Measurements from ENCODE around the gene ECE2.

Gene ECE2

DNA sequence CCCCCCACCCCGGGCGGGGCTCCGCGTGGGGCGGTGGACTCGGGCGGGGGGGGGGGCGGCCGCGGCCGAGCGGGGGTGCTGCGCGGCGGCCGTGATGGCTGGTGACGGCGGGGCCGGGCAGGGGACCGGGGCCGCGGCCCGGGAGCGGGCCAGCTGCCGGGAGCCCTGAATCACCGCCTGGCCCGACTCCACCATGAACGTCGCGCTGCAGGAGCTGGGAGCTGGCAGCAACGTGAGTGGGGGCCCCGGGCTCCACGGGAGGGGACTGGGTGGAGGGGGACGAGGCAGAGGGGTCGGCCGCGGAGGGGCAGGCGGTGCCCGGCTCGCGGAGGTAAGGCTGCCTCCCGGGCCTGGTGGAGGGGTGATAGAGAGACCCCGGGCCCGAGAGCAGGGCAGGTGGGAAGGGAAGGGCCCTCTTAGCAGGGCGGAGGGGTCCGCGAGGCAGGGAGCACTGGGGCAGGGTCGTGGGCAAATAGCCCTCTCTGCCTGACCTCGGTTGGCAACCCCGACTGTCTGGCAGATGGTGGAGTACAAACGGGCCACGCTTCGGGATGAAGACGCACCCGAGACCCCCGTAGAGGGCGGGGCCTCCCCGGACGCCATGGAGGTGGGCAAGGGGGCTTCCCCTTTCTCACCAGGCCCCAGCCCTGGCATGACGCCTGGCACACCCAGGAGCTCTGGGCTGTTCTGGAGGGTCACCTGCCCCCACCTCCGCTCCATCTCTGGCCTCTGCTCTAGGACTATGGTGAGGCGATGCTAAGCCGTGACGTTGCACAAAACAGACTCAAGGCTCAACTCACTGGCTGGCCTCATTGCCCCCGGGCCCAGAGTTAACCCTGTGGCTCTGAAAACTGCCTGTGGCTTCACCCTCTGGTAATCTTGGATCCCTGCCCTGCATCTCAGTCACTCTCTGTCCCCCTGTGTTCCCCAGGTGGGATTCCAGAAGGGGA lies at the start of gene ECE2:
ECE2 (plus strand) TSS at position 62 of the 950 bp plus-strand sequence; CDS start at position 194, 132 bp downstream.
- DNase-seq (ENCODE audit: low spot score), result no peak

DNA sequence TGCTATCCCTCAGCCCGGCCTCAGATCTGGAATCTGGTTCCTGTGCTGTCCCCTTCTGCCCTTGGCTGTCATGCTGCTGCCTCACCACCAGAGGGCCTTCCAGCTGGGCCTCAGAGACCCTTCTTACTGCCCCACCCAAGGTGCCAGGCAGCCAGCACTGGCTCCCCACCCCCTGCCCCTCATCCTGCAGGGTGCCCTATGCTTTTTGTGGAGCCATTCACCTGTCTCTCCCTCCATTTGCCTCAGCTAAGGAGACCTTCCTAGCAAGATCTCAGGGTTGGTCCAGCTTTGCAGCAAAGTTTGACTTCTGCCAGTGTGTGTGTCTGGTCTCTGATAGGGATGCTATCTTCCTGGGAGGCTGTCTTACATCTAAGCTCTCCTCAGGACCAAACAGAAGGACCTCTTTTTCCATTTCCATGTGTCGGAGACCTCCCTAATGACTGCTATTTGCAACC lies 48.3 kb upstream of the ECE2 start:
- DNase-seq (ENCODE audit: low spot score), result peak; percentile 58

DNA sequence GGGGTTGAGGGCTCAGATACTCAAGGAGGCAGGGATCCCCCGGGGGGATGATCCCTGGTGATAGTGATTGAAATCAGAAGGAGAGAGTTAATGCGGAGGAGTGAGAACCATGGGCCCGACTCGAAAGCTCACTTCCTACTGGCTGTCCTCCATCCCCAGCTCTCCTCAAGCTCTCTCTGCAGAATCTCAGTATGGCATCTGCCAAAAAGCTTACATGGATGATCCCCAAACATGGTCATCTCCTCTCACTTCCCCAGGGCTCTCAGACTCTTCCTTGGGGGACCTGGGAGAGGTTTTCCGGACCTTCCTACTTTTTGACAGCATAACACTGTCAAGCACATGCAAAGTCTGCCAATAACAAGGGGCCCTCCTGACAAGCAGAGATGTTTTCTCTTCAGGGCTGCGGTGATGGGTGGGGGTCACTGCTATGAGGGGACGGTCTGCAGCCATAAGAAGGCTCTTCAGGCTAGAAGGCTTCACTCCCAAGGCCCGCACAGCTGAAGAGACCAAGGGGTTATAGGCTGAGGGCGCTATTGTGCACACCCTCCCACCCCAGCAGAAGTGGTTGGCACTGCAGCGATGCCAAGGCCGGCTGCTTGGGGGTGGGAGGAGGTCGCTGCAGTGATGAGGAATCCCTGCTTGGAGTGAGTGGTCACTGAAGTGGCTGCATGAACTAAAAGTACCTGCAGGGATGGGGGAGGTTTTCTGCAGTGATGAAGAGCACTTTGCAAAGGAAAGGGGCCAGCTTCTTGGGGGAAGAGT lies 47.3 kb upstream of the ECE2 start:
- no peak for DNase-seq (ENCODE audit: low spot score)

DNA sequence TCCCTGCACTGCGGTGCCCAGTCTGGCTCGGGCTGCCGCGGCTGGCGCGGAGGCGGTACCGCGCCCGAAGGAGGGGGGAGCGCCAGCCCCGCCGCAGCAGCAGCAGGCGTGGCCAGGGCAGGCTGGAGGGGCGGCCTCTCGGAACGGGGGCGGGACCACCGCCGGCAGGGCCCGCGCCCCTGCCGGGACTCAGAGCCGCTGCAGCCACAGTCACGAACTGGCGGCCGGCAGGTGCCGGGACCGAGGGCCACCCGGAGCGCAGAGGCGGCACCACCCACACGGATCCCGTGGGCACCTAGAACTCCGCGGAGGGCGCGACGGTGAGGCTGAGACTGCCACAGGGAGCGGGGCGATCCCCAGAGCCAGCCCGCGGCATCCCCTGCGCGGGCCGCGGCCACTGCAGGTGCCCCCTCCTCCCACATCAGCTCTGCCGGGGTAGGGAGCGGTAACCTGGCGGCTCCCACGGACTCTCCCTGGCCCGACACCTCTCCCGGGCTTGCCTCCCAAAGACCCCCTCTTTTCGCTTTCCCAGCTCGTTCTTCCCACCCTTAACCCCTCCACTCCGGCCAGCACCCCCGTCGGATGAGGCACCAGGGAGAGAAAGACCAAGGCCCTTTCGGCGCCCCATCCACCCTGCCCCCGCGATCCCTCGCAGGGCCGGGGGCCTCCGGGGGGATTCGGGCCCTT lies 46.3 kb upstream of the ECE2 start, which contains the start of gene VWA5B2:
VWA5B2 (plus strand) TSS at position 192 of the 687 bp plus-strand sequence. CDS start 944 bp downstream, outside the sequence.
- DNase-seq (ENCODE audit: low spot score), result peak; percentile 39

DNA sequence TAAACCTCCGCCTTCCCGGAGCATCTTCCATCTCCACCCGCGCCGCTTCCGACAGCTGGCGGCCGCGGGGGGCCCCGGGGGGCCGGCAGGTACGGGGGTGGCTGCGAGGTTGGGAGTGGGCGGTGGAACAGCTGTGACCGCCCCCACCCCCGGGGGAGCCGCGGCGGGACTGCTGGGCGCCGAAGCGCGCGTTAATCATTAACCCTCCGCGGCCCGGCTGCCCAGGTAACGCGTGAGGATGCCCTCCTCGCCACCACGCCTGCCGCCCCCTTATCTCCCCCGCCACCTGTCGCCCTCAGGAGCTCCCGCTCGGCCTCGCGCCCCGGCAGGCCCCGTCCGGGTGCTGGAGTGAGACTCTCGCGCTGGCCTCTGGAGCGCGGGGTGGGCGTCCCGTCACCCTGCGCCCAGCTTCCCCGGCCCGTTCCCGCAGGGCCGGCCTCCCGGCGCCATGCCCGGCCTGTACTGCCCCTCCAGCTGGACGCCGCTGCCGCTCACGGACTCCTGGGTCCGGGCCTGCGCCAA lies 45.7 kb upstream of the ECE2 start:
- no peak for DNase-seq (ENCODE audit: low spot score)

DNA sequence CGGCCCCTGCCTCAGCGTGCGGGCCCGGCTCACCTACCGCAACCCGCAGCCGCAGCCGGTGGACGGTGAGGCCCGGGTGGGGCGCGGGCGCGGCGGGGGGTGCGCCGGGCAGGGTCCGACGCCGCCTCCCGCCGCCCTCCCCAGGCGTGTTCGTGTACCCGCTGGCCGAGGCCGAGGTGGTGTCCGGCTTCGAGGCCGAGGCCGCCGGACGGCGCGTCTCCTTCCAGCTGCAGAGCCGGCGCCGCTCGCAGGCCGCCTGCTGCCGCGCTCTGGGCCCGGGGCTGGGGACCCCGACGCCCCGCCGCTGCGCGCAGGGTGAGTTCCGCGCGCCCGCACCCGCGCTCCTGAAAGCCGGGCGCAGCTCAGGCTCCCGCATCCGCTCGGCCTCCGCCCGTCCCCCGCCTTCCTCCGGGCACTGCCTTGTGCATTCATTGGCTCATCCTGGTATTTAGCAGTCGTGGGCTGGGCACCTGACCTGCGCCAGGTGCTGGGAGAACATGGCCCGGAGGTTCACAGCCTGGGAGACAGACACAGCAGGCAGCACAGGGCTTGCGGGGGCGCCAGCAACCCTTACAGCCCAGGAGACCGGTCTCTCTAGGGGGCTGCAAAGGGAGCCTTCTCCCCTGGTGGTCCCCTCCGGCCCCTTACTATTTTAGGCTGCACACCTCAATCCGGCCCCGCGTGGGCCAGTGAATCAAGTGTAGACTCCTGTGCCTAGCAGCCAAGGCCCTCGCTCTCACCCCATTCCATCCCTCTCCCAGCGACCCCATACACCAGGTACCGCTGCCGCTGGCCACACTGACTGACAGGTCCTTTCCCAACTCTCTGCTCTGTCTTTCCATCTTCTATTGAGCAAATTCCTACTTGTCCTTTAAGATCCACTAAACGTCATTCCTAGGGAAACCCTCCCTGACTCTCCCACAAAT lies 45.0 kb upstream of the ECE2 start:
- no peak for DNase-seq (ENCODE audit: low spot score)

DNA sequence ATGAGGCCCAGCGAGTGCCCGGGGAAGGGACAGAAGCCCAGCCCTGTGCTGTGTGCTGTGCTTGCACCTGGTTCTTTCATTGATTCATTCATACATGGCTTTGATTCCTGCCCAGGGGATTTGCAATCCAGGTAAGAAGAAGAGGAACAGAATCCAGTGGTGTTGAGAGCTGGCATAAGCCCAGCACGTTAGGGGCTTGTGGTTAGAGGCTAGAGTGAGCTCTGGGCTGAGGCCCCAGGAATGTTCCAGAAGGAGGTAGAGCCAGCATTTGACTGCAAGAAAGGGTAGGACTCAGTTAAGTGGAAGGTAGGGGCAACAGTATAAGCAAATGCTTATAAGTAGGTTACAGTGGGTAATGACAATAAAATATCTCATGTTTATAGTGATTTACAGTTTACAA lies 44.2 kb upstream of the ECE2 start:
- DNase-seq (ENCODE audit: low spot score), result no peak

DNA sequence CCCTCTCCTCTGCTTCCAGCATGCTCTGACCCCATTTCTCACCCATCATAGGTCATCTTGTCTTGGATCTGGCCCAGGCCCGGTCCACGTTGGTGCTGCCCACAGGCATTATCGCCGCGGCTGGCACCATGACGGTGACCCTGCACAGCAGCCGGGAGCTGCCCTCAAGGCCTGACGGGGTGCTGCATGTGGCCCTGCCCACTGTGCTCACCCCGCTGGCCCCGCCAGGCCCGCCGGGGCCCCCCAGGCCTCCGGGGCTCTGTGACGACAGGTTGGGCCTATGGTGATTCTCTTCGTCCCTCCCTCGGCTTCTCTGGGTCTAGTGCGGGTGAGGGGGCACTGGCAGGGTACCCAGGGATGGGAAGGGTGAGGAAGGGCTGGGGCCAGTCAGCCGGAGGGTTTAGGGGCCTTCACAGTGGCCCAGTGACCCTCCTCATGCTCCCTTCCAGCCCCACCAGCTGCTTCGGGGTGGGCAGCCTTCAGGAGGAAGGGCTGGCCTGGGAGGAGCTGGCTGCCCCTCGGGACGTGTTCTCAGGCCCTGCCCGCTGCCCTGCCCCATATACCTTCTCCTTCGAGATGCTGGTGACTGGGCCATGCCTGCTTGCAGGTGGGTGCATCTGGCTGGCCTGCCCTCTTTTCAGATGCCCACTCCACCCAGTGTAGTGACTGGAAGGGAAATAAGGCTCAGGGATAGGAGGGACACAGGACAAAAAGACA lies 42.5 kb upstream of the ECE2 start:
- DNase-seq (ENCODE audit: low spot score), result no peak

DNA sequence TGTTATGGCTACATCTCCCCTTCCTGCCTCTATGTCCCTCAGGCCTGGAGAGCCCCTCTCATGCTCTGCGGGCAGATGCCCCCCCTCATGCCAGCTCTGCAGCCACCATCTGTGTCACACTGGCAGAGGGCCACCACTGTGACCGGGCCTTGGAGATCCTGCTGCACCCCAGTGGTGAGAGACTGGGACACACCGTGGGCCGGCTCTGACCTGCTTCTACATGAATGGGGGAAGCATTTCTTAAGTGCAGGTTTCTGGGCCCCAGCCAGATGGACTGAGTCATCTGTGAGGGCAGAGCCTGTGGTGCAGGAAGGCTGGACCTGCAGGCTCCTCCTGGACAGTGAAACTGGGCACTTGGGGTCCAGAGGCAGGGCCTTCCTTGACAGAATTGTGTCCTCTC lies 41.6 kb upstream of the ECE2 start:
- DNase-seq (ENCODE audit: low spot score), result no peak

DNA sequence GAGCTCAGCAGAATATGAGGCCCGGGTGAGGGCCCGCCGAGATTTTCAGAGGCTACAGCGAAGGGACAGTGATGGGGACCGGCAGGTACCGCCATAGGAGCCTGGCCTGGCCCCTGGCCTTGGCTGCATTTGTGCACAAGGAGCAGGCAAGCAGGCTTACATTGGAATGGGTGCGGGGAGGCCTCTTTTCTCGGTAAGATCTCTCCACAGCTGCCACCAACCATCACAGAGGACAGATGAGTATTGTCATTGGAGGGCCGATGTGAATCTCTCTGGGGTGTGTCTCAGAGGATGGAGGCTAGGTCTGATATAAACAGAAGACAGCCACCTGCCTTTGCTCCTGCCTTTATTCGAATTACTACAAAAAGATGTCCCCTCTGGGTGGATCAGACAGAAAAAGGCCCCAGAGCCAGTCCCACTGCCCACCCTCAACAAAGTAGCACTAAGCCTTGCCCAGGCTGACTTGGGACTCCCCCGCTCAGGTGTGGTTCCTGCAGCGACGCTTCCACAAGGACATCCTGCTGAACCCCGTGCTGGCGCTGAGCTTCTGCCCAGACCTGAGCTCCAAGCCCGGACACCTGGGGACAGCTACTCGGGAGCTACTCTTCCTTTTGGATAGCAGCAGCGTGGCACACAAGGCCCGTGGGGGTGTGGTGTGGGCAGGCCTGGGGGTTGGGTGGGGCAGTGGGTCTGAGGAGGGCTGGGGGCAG lies 41.0 kb upstream of the ECE2 start:
- DNase-seq (ENCODE audit: low spot score), result no peak

DNA sequence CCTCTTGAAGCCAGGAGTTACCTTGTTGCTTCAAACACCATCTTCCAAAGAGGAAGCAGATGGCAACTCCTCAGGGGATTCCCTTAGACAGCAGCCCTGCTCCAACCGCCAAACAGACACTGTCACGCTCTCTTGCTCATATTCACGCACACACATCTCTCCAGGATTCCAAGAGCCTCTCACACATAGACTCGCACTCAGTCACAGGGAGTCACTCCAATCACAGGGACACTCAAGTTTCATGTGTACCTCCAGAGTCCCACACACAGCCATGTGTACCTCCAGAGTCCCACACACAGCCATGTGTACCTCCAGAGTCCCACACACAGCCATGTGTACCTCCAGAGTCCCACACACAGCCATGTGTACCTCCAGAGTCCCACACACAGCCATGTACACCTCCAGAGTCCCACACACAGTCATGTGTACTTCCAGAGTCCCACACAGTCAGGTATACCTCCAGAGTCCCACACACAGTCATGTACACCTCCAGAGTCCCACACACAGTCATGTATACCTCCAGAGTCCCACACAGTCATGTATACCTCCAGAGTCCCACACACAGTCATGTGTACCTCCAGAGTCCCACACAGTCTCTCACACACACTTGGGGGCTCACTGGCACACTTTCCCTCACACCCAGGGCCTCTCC lies 40.3 kb upstream of the ECE2 start:
- no peak for DNase-seq (ENCODE audit: low spot score)

DNA sequence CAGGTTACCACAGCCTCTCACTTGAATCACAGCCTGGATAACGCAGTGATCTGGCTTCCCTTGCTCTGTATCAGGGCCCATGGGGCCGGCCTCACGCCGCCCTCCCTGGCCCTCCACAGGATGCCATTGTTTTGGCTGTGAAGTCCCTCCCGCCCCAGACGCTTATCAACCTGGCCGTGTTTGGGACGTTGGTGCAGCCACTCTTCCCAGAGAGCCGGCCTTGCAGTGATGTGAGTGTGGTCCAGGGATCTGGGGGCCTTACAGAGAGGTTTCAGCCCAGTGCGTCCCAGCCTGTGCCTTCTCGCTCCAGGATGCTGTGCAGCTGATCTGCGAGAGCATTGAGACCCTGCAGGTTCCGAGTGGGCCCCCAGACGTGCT lies 39.8 kb upstream of the ECE2 start:
- DNase-seq (ENCODE audit: low spot score), result no peak

DNA sequence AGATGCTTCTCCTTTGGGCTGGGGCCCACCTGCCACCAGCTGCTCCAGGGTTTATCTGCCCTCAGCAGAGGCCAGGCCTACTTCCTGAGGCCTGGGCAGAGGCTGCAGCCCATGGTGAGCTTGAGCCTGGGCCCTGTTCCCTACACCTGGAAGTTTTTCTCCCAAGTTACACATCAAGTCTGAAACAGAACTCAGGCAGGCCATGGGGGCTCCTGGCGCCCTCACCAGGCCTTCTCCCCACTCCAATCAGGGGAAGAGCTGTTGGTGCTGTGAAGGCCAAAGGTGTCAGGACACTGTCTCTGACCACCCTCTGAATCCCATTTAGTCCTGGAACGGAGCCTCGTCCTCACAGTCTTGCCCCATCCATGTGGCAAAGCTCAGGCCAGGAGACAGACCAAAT lies 39.2 kb upstream of the ECE2 start:
- no peak for DNase-seq (ENCODE audit: low spot score)

DNA sequence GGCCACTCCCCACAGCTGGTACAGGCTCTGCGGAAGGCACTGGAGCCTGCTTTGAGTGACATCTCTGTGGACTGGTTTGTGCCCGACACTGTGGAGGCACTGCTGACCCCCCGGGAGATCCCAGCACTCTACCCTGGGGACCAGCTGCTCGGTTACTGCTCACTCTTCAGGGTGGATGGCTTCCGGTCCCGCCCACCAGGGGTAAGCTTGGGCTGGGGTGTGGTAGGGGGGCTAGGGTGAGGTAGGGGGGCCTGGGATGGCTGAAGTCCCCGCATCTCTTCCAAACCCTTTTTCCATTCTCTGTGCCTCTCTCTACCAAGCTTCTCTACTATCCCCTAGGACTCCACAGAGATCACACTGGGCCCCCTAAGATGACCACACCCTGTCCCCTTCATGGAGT lies 38.6 kb upstream of the ECE2 start:
- no peak for DNase-seq (ENCODE audit: low spot score)

DNA sequence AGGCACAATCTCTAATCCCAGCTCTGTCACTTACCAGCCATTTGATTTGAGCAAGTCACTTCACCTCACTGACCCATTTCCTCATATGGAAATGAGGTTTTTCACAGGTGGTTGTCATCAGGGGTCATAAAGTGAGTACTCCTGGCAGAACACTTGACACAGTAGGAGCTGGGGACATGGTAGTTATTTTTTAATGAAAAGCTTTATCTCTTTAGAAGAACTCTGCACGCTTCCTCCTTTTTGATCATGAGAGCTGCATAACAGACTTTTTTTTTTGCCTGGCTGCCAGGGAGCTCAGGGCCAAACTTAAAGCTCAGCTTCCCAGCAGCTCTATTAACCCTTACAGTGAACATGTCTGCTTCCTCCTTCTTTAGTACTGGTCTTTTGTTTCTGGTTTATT lies 38.0 kb upstream of the ECE2 start:
- DNase-seq (ENCODE audit: low spot score), result no peak

DNA sequence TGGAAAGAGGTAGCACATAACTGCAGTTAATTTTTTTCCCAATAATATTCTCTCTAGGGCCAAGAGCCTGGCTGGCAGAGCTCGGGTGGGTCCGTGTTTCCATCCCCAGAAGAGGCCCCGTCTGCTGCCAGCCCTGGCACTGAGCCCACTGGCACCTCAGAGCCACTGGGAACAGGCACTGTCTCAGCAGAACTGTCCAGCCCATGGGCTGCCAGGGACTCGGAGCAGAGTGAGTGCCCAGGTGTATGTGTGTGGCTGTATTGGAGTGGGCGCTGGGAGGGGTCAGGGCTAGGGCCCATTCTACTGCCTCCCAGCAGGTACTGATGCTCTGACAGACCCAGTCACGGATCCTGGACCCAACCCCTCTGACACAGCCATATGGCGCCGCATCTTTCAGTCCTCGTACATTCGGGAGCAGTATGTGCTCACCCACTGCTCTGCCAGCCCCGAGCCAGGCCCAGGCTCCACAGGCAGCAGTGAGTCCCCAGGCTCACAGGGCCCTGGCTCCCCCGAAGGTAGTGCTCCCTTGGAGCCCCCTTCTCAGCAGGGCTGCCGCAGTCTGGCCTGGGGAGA lies 37.5 kb upstream of the ECE2 start:
- no peak for DNase-seq (ENCODE audit: low spot score)

DNA sequence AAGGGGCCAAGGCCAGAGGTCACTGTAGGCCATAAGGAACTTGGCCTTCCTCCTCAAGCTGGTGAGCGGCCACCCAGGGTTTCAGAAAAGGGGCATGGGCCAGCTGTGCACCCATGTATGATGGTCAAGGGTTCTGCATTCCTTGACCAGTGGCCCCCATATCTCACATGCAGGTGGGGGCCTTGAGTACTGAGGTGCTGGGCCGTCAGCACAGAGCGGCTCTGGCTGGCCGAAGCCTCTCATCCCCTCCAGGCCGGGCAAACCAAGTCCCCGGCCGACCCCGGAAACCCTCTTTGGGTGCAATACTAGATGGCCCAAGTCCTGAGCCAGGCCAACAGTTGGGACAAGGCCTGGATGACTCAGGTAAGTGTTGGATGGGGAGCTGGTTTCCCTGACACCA lies 36.6 kb upstream of the ECE2 start:
- no peak for DNase-seq (ENCODE audit: low spot score)

DNA sequence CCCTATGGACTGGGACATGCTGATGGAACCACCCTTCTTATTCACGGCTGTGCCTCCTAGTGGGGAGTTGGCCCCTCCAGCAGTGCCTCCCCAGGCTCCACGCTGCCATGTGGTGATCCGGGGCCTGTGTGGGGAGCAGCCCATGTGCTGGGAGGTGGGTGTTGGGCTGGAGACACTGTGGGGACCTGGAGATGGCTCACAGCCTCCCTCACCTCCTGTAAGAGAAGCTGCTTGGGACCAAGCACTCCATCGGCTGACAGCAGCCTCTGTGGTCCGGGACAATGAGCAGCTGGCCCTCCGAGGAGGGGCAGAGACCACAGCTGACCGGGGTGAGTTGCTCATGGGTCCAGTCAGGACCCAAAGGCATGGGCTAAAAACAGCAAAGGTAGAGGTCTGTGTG lies 36.1 kb upstream of the ECE2 start:
- no peak for DNase-seq (ENCODE audit: low spot score)

Measured in activated CD4-positive, alpha-beta T cell treated with anti-CD3 and anti-CD28 coated beads, Interleukin-2, Interleukin-4, amounts not matched to agents 100 ng/mL and 50 ng/mL, durations not matched to agents 16 hours and 8 hours (primary cell).